ENCODE results near the gene POLK. TPM values are rescaled to one million over a fixed set of nuclear protein-coding genes. Genes with fewer than 3 reads are reported as not detected.
"Not testable (repeated sequence)": the region's sequence is repeated elsewhere in the genome, so short reads cannot be mapped to it uniquely, and the experiment has no call there.

POLK gene
- total and polyA plus RNA-seq, 2 of the 13 experiments (the other 11 are each of a cell fraction or from before 2014, with no cell fraction given), result 8.6 to 11.7 TPM

GRCh38 chr5:75603821-75604220 lies 92.1 kb downstream of the POLK start:
- no peaks in the 10 kb centered on the region for H3K79me2 ChIP-seq (ENCODE audit: insufficient read depth, low read length)
- no peak overlapping the region for H3K4me3 ChIP-seq (replicated peaks in 1 of 3; ENCODE audit: insufficient read depth in 1 of 3, low read depth in 2 of 3, low read length in 3 of 3)
- no peak overlapping the region for H3K4me2 ChIP-seq (ENCODE audit: low read depth, low read length)
- CTCF ChIA-PET (ENCODE audit: low intra/inter-chr PET ratio, low total read pairs), result no interaction called here
- no peak overlapping the region for H3K9ac ChIP-seq (ENCODE audit: insufficient read depth, low read depth, low read length)
- H3K36me3 ChIP-seq (replicated peaks in 1 of 2; ENCODE audit: control insufficient read depth in 1 of 2, insufficient read depth in 2 of 2, low read length in 2 of 2), result no peaks in the 10 kb centered on the region
- POLR2A ChIA-PET, result no interaction called here
- no peaks in the 10 kb centered on the region for H3K9me3 ChIP-seq (ENCODE audit: low read length)
- H3K27me3 ChIP-seq (ENCODE audit: control insufficient read depth in 1 of 2, insufficient read depth in 2 of 2, low read length in 2 of 2), result no peaks in the 10 kb centered on the region
- no peaks in the 10 kb centered on the region for H4K20me1 ChIP-seq (ENCODE audit: insufficient read depth, low read length)
- BruUV-seq (replicated peaks), result no TSS peak
- in situ Hi-C loops (cut with HindIII; ENCODE audit: extremely low pct_ligation_motif_present, low pct_unique_long_range_greater_than_20kb), result no loop called here
- intact Hi-C loops (cut with micrococcal nuclease; ENCODE audit: unreplicated experiment), result no loop called here
- no peak for ATAC-seq
- FAIRE-seq, result no peak
- no peak overlapping the region for H2AFZ ChIP-seq (ENCODE audit: low read length)
- no peak overlapping the region for H3K27ac ChIP-seq (ENCODE audit: extremely low read length, insufficient read depth, low read length)
- TF ChIP-seq KLF6 (CRISPR knock-in tag; IDR thresholded peaks at IDR 0.05), result no peak
- no peaks in the 10 kb centered on the region for H3K4me1 ChIP-seq (ENCODE audit: insufficient read depth, low read length)
- DNase-seq (ENCODE audit: low spot score), result no peak
- 90% methylated on average over 2 of the region's 2 CpGs for WGBS (ENCODE audit: low lambda C conversion rate)

DNA sequence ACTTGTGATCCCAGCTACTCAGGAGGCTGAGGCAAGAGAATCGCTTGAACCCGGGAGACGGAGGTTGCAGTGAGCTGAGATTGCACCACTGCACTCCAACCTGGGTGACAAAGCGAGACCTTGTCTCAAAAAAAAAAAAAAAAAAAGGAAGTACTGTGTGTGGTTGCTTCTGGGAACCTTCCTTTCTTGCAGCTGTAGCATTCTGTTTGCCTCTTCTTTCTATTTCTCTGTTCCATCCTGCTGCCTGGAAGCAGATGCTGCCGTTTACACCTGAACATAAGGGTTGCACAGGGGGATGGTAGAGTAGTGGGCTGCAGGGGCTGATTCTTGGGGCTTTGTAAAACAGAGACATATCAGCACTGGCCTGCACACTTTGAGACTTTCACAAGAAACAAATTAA lies 95.7 kb downstream of the POLK start:
- intact Hi-C loops (cut with micrococcal nuclease; ENCODE audit: unreplicated experiment); H3K79me2 ChIP-seq (ENCODE audit: insufficient read depth, low read length); CTCF ChIA-PET (ENCODE audit: low intra/inter-chr PET ratio, low total read pairs); ATAC-seq; H3K4me1 ChIP-seq (ENCODE audit: insufficient read depth, low read length); DNase-seq (ENCODE audit: low spot score); H4K20me1 ChIP-seq (ENCODE audit: insufficient read depth, low read length); FAIRE-seq; H3K36me3 ChIP-seq (replicated peaks in 1 of 2; ENCODE audit: control insufficient read depth in 1 of 2, insufficient read depth in 2 of 2, low read length in 2 of 2); H3K9me3 ChIP-seq (ENCODE audit: low read length); in situ Hi-C loops (cut with HindIII; ENCODE audit: extremely low pct_ligation_motif_present, low pct_unique_long_range_greater_than_20kb); H3K9ac ChIP-seq (ENCODE audit: insufficient read depth, low read depth, low read length); H3K4me2 ChIP-seq (ENCODE audit: low read depth, low read length); BruUV-seq (replicated peaks); POLR2A ChIA-PET; H3K4me3 ChIP-seq (replicated peaks in 1 of 3; ENCODE audit: insufficient read depth in 1 of 3, low read depth in 2 of 3, low read length in 3 of 3); H3K27ac ChIP-seq (ENCODE audit: extremely low read length, insufficient read depth, low read length); H3K27me3 ChIP-seq (ENCODE audit: control insufficient read depth in 1 of 2, insufficient read depth in 2 of 2, low read length in 2 of 2); H2AFZ ChIP-seq (ENCODE audit: low read length): not testable (repeated sequence)
- 84% methylated on average over 5 of the region's 5 CpGs for WGBS (ENCODE audit: low lambda C conversion rate)

- no peak overlapping the region for H2AFZ ChIP-seq (ENCODE audit: low read length)
- no peaks in the 10 kb centered on the region for H4K20me1 ChIP-seq (ENCODE audit: insufficient read depth, low read length)
- in situ Hi-C loops (cut with HindIII; ENCODE audit: extremely low pct_ligation_motif_present, low pct_unique_long_range_greater_than_20kb) (no loop called here), intact Hi-C loops (cut with micrococcal nuclease; ENCODE audit: unreplicated experiment) (no loop called here)
- BruUV-seq (replicated peaks), result no TSS peak
- H3K4me2 ChIP-seq (ENCODE audit: low read depth, low read length), result no peak overlapping the region
- H3K4me1 ChIP-seq (ENCODE audit: insufficient read depth, low read length), result peaks cover 5% of the 10 kb centered on the region; the same call in 1 of the 2 replicates
- ChIA-PET CTCF (ENCODE audit: low intra/inter-chr PET ratio, low total read pairs) (no interaction called here), POLR2A (no interaction called here)
- no peak for FAIRE-seq
- H3K79me2 ChIP-seq (ENCODE audit: insufficient read depth, low read length), result no peaks in the 10 kb centered on the region
- no peak for DNase-seq (ENCODE audit: low spot score)
- no peak overlapping the region for H3K4me3 ChIP-seq (replicated peaks in 1 of 3; ENCODE audit: insufficient read depth in 1 of 3, low read depth in 2 of 3, low read length in 3 of 3)
- H3K27me3 ChIP-seq (ENCODE audit: control insufficient read depth in 1 of 2, insufficient read depth in 2 of 2, low read length in 2 of 2), result no peaks in the 10 kb centered on the region; a peak in 1 of 5 replicates
- H3K9ac ChIP-seq (ENCODE audit: insufficient read depth, low read depth, low read length), result no peak overlapping the region
- no peaks in the 10 kb centered on the region for H3K9me3 ChIP-seq (ENCODE audit: low read length)
- no peak for ATAC-seq
- no peaks in the 10 kb centered on the region for H3K36me3 ChIP-seq (replicated peaks in 1 of 2; ENCODE audit: control insufficient read depth in 1 of 2, insufficient read depth in 2 of 2, low read length in 2 of 2)
- H3K27ac ChIP-seq (ENCODE audit: extremely low read length, insufficient read depth, low read length), result no peak overlapping the region
- WGBS (ENCODE audit: low lambda C conversion rate), result 85% methylated on average over 1 of the region's 1 CpG
- TF ChIP-seq ZNF580 (CRISPR knock-in tag; IDR thresholded peaks at IDR 0.05; ENCODE audit: borderline replicate concordance, low read depth), result no peak
- no peak for TF ChIP-seq ZNF614 (CRISPR knock-in tag; IDR thresholded peaks at IDR 0.05; ENCODE audit: borderline replicate concordance)
- TF ChIP-seq HINFP (CRISPR knock-in tag; IDR thresholded peaks at IDR 0.05; ENCODE audit: low read depth), result no peak
- TF ChIP-seq, protein P1, sequence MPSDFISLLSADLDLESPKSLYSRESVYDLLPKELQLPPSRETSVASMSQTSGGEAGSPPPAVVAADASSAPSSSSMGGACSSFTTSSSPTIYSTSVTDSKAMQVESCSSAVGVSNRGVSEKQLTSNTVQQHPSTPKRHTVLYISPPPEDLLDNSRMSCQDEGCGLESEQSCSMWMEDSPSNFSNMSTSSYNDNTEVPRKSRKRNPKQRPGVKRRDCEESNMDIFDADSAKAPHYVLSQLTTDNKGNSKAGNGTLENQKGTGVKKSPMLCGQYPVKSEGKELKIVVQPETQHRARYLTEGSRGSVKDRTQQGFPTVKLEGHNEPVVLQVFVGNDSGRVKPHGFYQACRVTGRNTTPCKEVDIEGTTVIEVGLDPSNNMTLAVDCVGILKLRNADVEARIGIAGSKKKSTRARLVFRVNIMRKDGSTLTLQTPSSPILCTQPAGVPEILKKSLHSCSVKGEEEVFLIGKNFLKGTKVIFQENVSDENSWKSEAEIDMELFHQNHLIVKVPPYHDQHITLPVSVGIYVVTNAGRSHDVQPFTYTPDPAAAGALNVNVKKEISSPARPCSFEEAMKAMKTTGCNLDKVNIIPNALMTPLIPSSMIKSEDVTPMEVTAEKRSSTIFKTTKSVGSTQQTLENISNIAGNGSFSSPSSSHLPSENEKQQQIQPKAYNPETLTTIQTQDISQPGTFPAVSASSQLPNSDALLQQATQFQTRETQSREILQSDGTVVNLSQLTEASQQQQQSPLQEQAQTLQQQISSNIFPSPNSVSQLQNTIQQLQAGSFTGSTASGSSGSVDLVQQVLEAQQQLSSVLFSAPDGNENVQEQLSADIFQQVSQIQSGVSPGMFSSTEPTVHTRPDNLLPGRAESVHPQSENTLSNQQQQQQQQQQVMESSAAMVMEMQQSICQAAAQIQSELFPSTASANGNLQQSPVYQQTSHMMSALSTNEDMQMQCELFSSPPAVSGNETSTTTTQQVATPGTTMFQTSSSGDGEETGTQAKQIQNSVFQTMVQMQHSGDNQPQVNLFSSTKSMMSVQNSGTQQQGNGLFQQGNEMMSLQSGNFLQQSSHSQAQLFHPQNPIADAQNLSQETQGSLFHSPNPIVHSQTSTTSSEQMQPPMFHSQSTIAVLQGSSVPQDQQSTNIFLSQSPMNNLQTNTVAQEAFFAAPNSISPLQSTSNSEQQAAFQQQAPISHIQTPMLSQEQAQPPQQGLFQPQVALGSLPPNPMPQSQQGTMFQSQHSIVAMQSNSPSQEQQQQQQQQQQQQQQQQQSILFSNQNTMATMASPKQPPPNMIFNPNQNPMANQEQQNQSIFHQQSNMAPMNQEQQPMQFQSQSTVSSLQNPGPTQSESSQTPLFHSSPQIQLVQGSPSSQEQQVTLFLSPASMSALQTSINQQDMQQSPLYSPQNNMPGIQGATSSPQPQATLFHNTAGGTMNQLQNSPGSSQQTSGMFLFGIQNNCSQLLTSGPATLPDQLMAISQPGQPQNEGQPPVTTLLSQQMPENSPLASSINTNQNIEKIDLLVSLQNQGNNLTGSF (CRISPR knock-in tag; IDR thresholded peaks at IDR 0.05), result no peak
Observed at GRCh38 chr5:75608870-75609269, 97.2 kb downstream of the POLK start.
